ENCODE results near the gene BST1.

The BST1 gene

DNA sequence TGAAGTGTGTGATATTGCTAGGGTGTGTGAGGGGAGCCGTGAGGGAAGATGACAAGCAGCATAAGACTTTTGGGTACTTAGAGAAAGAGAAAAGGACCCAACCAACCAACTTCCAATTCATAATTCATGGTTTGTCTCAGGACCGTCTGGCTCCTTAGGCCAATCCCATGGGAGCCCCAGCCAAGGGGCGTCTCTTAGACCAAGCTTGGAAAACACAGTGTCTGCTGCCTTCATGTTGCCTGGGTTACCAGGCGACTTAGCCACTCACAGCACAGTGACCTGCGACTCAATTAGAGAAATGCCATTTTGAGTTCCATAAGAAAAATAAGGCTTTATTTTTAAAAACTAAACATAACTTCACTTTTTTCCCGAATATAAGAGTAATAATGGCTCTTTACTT, 32.7 kb downstream of the BST1 start:
- no peak for TF ChIP-seq POLR2A (IDR thresholded peaks at IDR 0.05; ENCODE audit: low read length)
- no peak for TF ChIP-seq GATA1 (IDR thresholded peaks at IDR 0.05; ENCODE audit: low read depth, low read length)
- DNase-seq: no peak

GRCh38 chr4:15736514-15737050, 33.7 kb downstream of the BST1 start:
- TF ChIP-seq POLR2A (IDR thresholded peaks at IDR 0.05; ENCODE audit: low read length) (no peak), GATA1 (IDR thresholded peaks at IDR 0.05; ENCODE audit: low read depth, low read length) (no peak)
- DNase-seq: no peak

GRCh38 chr4:15737255-15737654, 34.4 kb downstream of the BST1 start:
- no peak for TF ChIP-seq POLR2A (IDR thresholded peaks at IDR 0.05; ENCODE audit: low read length)
- no peak for TF ChIP-seq GATA1 (IDR thresholded peaks at IDR 0.05; ENCODE audit: low read depth, low read length)
- no peak for DNase-seq

GRCh38 chr4:15738877-15739276, 36.0 kb downstream of the BST1 start:
- no peak for TF ChIP-seq POLR2A (IDR thresholded peaks at IDR 0.05; ENCODE audit: low read length)
- DNase-seq: no peak

DNA sequence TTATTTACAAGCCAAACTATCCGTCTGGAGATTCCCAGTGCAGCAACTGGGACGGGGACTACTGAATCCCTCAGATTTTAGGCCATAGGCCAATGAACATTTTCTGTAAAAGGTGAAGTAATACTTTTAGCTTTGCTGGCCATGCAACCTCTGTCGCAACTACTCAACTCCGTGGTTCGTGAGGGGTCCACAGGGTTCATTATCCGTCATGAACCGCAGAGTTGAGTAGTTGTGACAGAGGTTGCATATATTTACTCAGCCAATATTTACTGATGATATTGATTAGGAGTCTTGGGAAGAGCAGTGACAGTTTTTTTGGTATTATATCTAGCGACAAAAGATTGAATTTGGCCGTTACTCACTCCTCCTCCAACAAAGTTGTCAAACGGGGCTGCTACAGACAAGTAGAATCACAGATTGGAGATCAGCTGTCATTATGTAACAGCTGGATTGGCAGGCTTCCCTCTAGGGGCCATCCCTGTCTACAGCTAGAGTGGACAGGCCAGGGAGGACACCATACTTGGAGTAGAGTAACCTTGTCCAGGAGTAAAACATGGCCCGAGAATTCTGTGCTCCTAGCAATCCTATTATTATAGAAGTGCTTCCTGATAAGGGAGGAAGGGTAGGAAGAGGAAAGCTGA, 38.0 kb downstream of the BST1 start:
- no peak for TF ChIP-seq GATA1 (IDR thresholded peaks at IDR 0.05; ENCODE audit: low read depth, low read length)
- TF ChIP-seq POLR2A (IDR thresholded peaks at IDR 0.05; ENCODE audit: low read length): no peak
- no peak for DNase-seq

- no peak for TF ChIP-seq POLR2A (IDR thresholded peaks at IDR 0.05; ENCODE audit: low read length)
- no peak for TF ChIP-seq GATA1 (IDR thresholded peaks at IDR 0.05; ENCODE audit: low read depth, low read length)
- no peak for DNase-seq
Measured at GRCh38 chr4:15742083-15742582, 39.3 kb downstream of the BST1 start.

DNA sequence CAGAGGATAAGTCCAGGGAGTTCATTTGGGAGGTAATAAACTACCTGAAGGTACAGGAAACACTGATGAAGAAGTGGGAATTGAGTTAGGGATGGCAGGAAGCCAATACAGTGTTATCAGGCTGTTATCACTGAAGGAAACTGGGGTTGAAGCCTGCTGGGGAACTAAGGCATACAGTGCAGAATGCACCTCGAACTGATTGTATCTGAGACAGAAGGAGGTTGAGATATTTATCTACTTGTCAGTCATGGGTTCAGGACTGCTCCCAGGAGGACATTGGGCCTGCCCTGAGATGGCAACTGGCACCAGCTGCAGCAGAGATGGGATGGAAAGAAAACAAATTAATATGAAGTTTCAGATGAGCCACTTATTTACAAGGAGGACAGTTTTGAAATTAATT, 39.8 kb downstream of the BST1 start:
- TF ChIP-seq POLR2A (IDR thresholded peaks at IDR 0.05; ENCODE audit: low read length) (no peak), GATA1 (IDR thresholded peaks at IDR 0.05; ENCODE audit: low read depth, low read length) (no peak)
- DNase-seq: no peak

GRCh38 chr4:15744016-15744545, 41.2 kb downstream of the BST1 start:
- DNase-seq: no peak
- TF ChIP-seq GATA1 (IDR thresholded peaks at IDR 0.05; ENCODE audit: low read depth, low read length) (no peak), POLR2A (IDR thresholded peaks at IDR 0.05; ENCODE audit: low read length) (no peak)

GRCh38 chr4:15746110-15746509, 43.2 kb downstream of the BST1 start:
- no peak for DNase-seq
- TF ChIP-seq GATA1 (IDR thresholded peaks at IDR 0.05; ENCODE audit: low read depth, low read length) (no peak), POLR2A (IDR thresholded peaks at IDR 0.05; ENCODE audit: low read length) (no peak)

DNA sequence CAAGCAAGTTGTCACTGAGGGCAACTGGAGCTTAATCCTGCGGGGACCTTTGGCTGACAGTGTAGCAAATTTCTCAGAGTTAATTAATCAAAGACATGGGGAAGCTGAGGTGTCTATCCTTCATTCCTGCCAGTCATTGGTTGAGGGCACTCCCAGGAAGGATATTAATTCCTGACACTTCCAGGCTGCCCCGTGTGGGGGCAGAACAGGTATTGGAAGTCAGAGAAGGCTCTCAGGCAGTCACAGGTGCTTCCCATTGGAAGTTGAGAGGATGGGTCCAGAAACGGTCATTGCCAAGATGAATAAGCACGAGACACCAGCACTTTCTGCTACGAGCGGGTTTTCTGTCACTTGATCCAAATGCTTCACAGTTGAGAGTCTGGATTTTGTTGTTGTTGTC, 46.1 kb downstream of the BST1 start:
- DNase-seq: no peak
- TF ChIP-seq POLR2A (IDR thresholded peaks at IDR 0.05; ENCODE audit: low read length): no peak
- no peak for TF ChIP-seq GATA1 (IDR thresholded peaks at IDR 0.05; ENCODE audit: low read depth, low read length)

- TF ChIP-seq GATA1 (IDR thresholded peaks at IDR 0.05; ENCODE audit: low read depth, low read length) (no peak), POLR2A (IDR thresholded peaks at IDR 0.05; ENCODE audit: low read length) (no peak)
- DNase-seq: no peak
Measured at GRCh38 chr4:15751153-15751552, 48.3 kb downstream of the BST1 start.

DNA sequence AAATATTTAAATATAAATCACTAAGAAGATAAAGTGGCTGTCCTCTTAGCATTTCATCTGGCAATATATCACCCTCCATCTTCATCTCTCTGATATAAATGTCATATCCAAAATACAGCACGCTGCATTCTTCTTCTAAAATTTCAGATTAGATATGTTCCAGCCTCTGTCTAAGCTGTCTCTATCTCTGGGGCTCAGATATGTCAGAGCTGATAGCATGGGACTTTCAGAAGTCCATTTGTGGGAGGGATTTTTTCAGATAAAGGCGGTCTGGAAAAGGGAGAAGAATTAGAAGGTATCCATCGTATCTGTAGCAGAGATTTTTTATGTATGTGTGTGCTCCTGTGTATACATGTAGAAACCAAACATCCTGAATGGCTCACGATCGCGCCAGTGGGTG, 50.2 kb downstream of the BST1 start:
- TF ChIP-seq POLR2A (IDR thresholded peaks at IDR 0.05; ENCODE audit: low read length) (no peak), GATA1 (IDR thresholded peaks at IDR 0.05; ENCODE audit: low read depth, low read length) (no peak)
- DNase-seq: no peak

GRCh38 chr4:15753786-15754185, 50.9 kb downstream of the BST1 start:
- no peak for DNase-seq
- no peak for TF ChIP-seq POLR2A (IDR thresholded peaks at IDR 0.05; ENCODE audit: low read length)
- TF ChIP-seq GATA1 (IDR thresholded peaks at IDR 0.05; ENCODE audit: low read depth, low read length): no peak

DNA sequence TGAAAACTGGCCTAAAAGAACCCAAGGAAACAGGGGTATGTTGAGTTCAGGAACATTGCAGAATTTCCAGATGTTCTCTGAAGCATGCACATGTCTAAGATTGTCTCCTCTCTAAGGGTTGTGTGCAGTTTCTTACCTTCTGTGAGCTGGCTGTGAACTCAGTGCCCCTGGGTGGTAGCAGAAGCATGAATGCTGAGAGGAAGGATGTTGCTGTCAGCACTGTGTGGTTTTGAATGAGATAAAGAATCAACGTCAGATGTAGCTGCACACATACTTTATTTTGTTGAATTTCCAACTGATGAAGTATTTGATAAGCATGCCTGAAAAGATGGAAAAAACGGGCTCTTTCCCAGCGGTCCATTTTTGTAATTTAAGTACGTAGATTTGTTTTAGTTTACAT, 51.5 kb downstream of the BST1 start:
- DNase-seq: no peak
- TF ChIP-seq GATA1 (IDR thresholded peaks at IDR 0.05; ENCODE audit: low read depth, low read length) (no peak), POLR2A (IDR thresholded peaks at IDR 0.05; ENCODE audit: low read length) (no peak)

Measured in erythroblast (primary cell).